Activated CD4-positive, alpha-beta T cell treated with anti-CD3 and anti-CD28 coated beads for 36 hours (primary cell): Measurements from ENCODE around the gene XRCC6. TPM values are rescaled to one million over a fixed set of nuclear protein-coding genes. Genes with fewer than 3 reads are reported as not detected.
"Not testable (repeated sequence)": the region's sequence is repeated elsewhere in the genome, so short reads cannot be mapped to it uniquely, and the experiment has no call there.

Source experiments
- ATAC-seq: fragments of 200-7000 bp; cut with Tn5 transposase; one replicate; pipeline ENCODE4 v1.10.0; 2021; ENCODE audit warnings: mild to moderate bottlenecking, moderate library complexity
- CTCF ChIA-PET: fragments of 350-600 bp; sonication (Branson Sonifier 250); formaldehyde crosslinking; loops from one replicate; lab custom pipeline; 2021; ENCODE audit warnings: antibody characterized with exemption; lab: Charles Lee
- POLR2A ChIA-PET: fragments of 350-600 bp; sonication (Branson Sonifier 250); formaldehyde crosslinking; loops from one replicate; lab custom pipeline; 2021; ENCODE audit warnings: antibody characterized with exemption, inconsistent platforms; lab: Charles Lee
- DNase-seq: peaks from one replicate; pipeline ENCODE4 v3.0.0-alpha.2; 2020
- H3K27ac Mint-ChIP-seq: one replicate; pipeline ENCODE4 v1.8.0; 2021; ENCODE audit warnings: mixed read lengths
- H3K27me3 Mint-ChIP-seq: one replicate; pipeline ENCODE4 v1.8.0; 2021; ENCODE audit warnings: mixed read lengths
- H3K36me3 Mint-ChIP-seq: one replicate; pipeline ENCODE4 v1.8.0; 2021; ENCODE audit warnings: low read depth, mixed read lengths
- H3K4me1 Mint-ChIP-seq: one replicate; pipeline ENCODE4 v1.8.0; 2021; ENCODE audit warnings: mixed read lengths
- H3K4me3 Mint-ChIP-seq: one replicate; pipeline ENCODE4 v1.8.0; 2021; ENCODE audit warnings: mild to moderate bottlenecking, moderate library complexity, mixed read lengths
- H3K9me3 Mint-ChIP-seq: one replicate; pipeline ENCODE4 v1.8.0; 2021; ENCODE audit warnings: low read depth, mixed read lengths
- intact Hi-C, 2 experiments: fragments of 100-400 bp; cut with DNase I in 1 of 2; cut with micrococcal nuclease in 1 of 2; formaldehyde crosslinking; loops; one replicate each; pipeline versions ENCODE4 v1.14.2 to v1.15.1; 2022 to 2024; cut with DNase I, micrococcal nuclease
- total RNA-seq, 2 experiments: library from RNA; stranded (reverse); gene quantifications; one replicate each; pipeline ENCODE4 v1.2.3, GENCODE V29; 2021

XRCC6 gene
- total RNA-seq, 2 experiments from 2014 or later: 427 to 469 TPM

DNA sequence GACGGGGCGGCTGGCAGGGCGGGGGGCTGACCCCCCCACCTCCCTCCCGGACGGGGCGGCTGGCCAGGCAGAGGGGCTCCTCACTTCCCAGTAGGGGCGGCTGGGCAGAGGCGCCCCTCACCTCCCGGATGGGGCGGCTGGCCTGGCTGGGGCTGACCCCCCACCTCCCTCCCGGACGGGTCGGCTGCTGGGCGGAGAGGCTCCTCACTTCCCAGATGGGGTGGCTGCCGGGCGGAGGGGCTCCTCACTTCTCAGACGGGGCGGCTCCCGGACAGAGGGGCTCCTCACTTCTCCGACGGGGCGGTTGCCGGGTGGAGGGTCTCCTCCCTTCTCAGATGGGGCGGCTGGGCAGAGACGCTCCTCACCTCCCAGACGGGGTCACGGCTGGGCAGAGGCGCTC lies 10.0 kb downstream of the XRCC6 start:
- POLR2A ChIA-PET, H3K27ac Mint-ChIP-seq, CTCF ChIA-PET, ATAC-seq, intact Hi-C loops, H3K9me3 Mint-ChIP-seq, H3K4me3 Mint-ChIP-seq, H3K27me3 Mint-ChIP-seq, DNase-seq: not testable (repeated sequence)
- Mint-ChIP-seq H3K4me1 (peaks cover 10% of the 10 kb centered on the region), H3K36me3 (peaks cover 60% of the 10 kb centered on the region)

DNA sequence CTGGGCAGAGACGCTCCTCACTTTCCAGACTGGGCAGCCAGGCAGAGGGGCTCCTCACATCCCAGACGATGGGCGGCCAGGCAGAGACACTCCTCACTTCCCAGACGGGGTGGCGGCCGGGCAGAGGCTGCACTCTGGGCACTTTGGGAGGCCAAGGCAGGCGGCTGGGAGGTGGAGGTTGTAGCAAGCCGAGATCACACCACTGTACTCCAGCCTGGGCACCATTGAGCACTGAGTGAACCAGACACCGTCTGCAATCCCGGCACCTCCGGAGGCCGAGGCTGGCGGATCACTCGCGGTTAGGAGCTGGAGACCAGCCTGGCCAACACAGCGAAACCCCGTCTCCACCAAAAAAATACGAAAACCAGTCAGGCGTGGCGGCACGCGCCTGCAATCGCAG lies 10.5 kb downstream of the XRCC6 start:
- POLR2A ChIA-PET, H3K27me3 Mint-ChIP-seq, H3K27ac Mint-ChIP-seq, intact Hi-C loops, CTCF ChIA-PET, H3K4me3 Mint-ChIP-seq, ATAC-seq, H3K9me3 Mint-ChIP-seq, DNase-seq: not testable (repeated sequence)
- H3K4me1 Mint-ChIP-seq: peaks cover 10% of the 10 kb centered on the region
- peaks cover 64% of the 10 kb centered on the region for H3K36me3 Mint-ChIP-seq

DNA sequence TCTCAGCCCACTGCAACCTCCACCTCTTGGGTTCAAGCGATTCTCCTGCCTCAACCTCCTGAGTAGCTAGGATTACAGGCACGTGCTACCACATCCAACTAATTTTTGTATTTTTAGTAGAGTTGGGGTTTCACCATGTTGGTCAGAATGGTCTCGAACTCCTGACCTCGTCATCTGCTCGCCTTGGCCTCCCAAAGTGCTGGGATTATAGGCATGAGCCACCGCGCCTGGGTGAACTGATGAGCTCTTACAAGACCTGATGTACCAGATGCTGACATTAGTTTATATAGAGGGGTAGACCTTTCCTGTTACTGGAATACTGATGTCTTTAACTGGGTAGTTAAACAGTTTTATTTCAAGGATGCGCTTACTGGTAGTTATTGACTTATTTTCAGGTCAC lies 13.5 kb downstream of the XRCC6 start:
- DNase-seq, ATAC-seq, H3K27ac Mint-ChIP-seq, intact Hi-C loops, H3K9me3 Mint-ChIP-seq, H3K27me3 Mint-ChIP-seq, CTCF ChIA-PET, H3K4me1 Mint-ChIP-seq, H3K4me3 Mint-ChIP-seq: not testable (repeated sequence)
- peaks cover 56% of the 10 kb centered on the region for H3K36me3 Mint-ChIP-seq
- POLR2A ChIA-PET: interaction anchor here (0.6 kb wide), 1 partner anchor 349 kb away, joined by 3 read pairs; no protein-coding TSS in a partner anchor

DNA sequence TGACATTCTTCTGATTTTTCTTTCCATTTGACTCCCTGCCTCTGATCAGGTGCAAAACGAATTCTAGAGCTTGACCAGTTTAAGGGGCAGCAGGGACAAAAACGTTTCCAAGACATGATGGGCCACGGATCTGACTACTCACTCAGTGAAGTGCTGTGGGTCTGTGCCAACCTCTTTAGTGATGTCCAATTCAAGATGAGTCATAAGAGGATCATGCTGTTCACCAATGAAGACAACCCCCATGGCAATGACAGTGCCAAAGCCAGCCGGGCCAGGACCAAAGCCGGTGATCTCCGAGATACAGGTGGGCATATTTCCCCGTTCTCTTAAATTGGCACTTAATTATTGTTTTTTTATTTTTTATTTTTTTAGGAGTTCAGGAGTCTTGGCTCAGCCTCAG lies 15.4 kb downstream of the XRCC6 start:
- ChIA-PET POLR2A (interaction anchor here (1.1 kb wide), 1 partner anchor 15 kb away, joined by 6 read pairs; no protein-coding TSS in a partner anchor), CTCF (interaction anchor here (0.7 to 1.8 kb wide), 2 partner anchors 10 to 96 kb away, joined by 4 to 5 read pairs; no protein-coding TSS in a partner anchor)
- Mint-ChIP-seq H3K9me3 (no peaks in the 10 kb centered on the region), H3K4me3 (no peak overlapping the region), H3K4me1 (no peaks in the 10 kb centered on the region), H3K27me3 (no peaks in the 10 kb centered on the region), H3K36me3 (peaks cover 60% of the 10 kb centered on the region), H3K27ac (no peak overlapping the region)
- intact Hi-C loops: no loop called here
- no peak for ATAC-seq
- no peak for DNase-seq

DNA sequence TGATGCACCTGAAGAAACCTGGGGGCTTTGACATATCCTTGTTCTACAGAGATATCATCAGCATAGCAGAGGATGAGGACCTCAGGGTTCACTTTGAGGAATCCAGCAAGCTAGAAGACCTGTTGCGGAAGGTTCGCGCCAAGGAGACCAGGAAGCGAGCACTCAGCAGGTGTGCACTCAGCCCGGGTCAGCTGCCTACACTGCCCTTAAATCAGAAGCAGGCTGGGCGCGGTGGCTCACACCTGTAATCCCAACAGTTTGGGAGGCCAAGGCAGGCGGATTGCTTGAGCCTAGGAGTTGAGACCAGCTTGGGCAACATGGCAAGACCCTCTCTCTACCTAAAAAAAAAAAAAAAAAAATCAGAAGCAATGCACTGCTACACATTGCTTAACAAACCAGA lies 16.5 kb downstream of the XRCC6 start:
- H3K4me1 Mint-ChIP-seq, intact Hi-C loops, H3K27me3 Mint-ChIP-seq, ATAC-seq, H3K9me3 Mint-ChIP-seq, H3K4me3 Mint-ChIP-seq, DNase-seq: not testable (repeated sequence)
- peak overlapping the region; percentile 25 for H3K27ac Mint-ChIP-seq
- ChIA-PET CTCF (interaction anchor here (0.9 to 1.6 kb wide), 2 partner anchors 14 to 29 kb away, joined by 3 to 6 read pairs; no protein-coding TSS in a partner anchor), POLR2A (interaction anchor here (0.8 kb wide), 1 partner anchor 11 kb away, joined by 11 read pairs; no protein-coding TSS in a partner anchor)
- H3K36me3 Mint-ChIP-seq: peaks cover 62% of the 10 kb centered on the region

DNA sequence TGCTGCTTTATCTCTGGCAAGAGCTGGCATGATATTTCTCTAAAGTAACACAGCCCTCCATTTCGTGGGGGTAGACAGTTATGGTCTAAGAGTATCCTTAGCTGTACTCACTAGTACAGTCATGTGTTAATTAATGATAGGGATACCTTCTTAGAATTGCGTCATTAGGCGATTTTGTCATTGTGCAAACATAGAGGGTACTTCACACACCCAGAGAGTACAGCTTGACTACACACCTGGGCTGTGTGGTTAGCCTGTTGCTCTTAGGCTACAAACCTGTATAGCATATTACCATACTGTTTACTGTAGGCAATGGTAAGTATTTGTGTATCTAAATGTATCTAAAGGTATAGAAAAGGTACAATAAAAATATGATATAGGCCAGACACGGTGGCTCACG lies 17.0 kb downstream of the XRCC6 start:
- H3K27ac Mint-ChIP-seq: no peak overlapping the region
- no peaks in the 10 kb centered on the region for H3K9me3 Mint-ChIP-seq
- POLR2A ChIA-PET: no interaction called here
- CTCF ChIA-PET: interaction anchor here (0.9 to 1.6 kb wide), 2 partner anchors 13 to 29 kb away, joined by 3 to 6 read pairs; no protein-coding TSS in a partner anchor
- no peaks in the 10 kb centered on the region for H3K27me3 Mint-ChIP-seq
- DNase-seq: no peak
- peaks cover 6% of the 10 kb centered on the region for H3K4me1 Mint-ChIP-seq
- ATAC-seq: no peak
- no peak overlapping the region for H3K4me3 Mint-ChIP-seq
- peaks cover 65% of the 10 kb centered on the region for H3K36me3 Mint-ChIP-seq
- intact Hi-C loops: no loop called here

GRCh38 chr22:41638748-41639147 lies 17.7 kb downstream of the XRCC6 start:
- H3K27me3 Mint-ChIP-seq: no peaks in the 10 kb centered on the region
- H3K4me3 Mint-ChIP-seq: no peak overlapping the region
- H3K27ac Mint-ChIP-seq: peak overlapping the region; percentile 47
- H3K9me3 Mint-ChIP-seq: no peaks in the 10 kb centered on the region
- POLR2A ChIA-PET: no interaction called here
- ATAC-seq (no peak), DNase-seq (no peak)
- peaks cover 6% of the 10 kb centered on the region for H3K4me1 Mint-ChIP-seq
- intact Hi-C loops: no loop called here
- H3K36me3 Mint-ChIP-seq: peaks cover 60% of the 10 kb centered on the region
- CTCF ChIA-PET: interaction anchor here (0.9 kb wide), 1 partner anchor 13 kb away, joined by 3 read pairs; no protein-coding TSS in a partner anchor

DNA sequence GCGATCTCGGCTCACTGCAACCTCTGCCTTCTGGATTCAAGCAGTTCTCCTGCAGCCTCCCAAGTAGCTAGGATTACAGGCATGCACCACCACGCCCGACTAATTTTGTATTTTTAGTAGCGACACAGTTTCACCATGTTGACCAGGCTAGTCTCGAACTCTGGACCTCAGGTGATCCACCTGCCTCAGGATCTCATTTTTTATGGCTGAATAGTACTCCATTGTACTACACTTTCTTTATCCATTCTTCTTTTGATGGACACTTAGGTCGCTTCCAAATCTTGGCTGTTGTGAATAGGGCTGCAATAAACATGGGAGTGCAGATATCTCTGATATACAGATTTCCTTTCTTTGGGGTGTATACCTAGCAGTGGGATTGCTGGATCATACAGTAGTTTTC lies 20.8 kb downstream of the XRCC6 start:
- Mint-ChIP-seq H3K9me3 (no peaks in the 10 kb centered on the region), H3K27me3 (no peaks in the 10 kb centered on the region), H3K4me1 (peaks cover 6% of the 10 kb centered on the region), H3K4me3 (no peak overlapping the region), H3K36me3 (peaks cover 50% of the 10 kb centered on the region), H3K27ac (no peak overlapping the region)
- CTCF ChIA-PET: no interaction called here
- POLR2A ChIA-PET: no interaction called here
- DNase-seq (no peak), ATAC-seq (no peak)
- intact Hi-C loops: no loop called here

- peaks cover 7% of the 10 kb centered on the region for H3K4me1 Mint-ChIP-seq
- peaks cover 45% of the 10 kb centered on the region for H3K36me3 Mint-ChIP-seq
- ATAC-seq (no peak), DNase-seq (no peak)
- no peaks in the 10 kb centered on the region for H3K27me3 Mint-ChIP-seq
- H3K27ac Mint-ChIP-seq: peak overlapping the region; percentile 15
- intact Hi-C loops: no loop called here
- POLR2A ChIA-PET: no interaction called here
- H3K9me3 Mint-ChIP-seq: no peaks in the 10 kb centered on the region
- CTCF ChIA-PET: no interaction called here
- H3K4me3 Mint-ChIP-seq: no peak overlapping the region
These were observed 21.4 kb downstream of the XRCC6 start for GRCh38 chr22:41642331-41643110.

DNA sequence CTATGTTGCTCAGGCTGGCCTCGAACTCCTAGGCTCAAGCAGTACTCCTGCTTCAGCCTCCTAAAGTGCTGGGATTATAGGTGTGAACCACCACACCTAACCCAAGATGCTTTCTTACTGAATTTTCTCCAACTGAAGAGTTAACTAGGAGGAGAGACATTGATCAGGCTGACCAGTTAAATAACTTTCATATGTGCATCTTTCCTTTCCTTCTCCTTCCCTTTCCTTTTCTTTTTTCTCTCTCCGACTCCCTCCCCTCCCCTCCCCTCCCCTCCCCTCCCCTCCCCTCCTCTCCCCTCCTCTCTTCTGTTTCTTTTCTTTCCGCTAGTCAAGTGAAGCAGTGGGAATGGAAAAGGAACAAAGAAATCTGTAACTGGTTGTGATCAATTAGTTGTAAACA lies 26.7 kb downstream of the XRCC6 start:
- no peak for ATAC-seq
- POLR2A ChIA-PET: no interaction called here
- peaks cover 43% of the 10 kb centered on the region for H3K36me3 Mint-ChIP-seq

GRCh38 chr22:41648432-41648831 lies 27.3 kb downstream of the XRCC6 start:
- Mint-ChIP-seq H3K4me3 (no peak overlapping the region), H3K27me3 (no peaks in the 10 kb centered on the region), H3K36me3 (peaks cover 43% of the 10 kb centered on the region), H3K27ac (peak overlapping the region; percentile 51), H3K4me1 (peaks cover 13% of the 10 kb centered on the region), H3K9me3 (no peaks in the 10 kb centered on the region)
- DNase-seq (no peak), ATAC-seq (no peak)
- intact Hi-C loops: no loop called here
- ChIA-PET CTCF (interaction anchor here (1.2 to 1.6 kb wide), 2 partner anchors 10 to 13 kb away, joined by 3 to 4 read pairs; no protein-coding TSS in a partner anchor), POLR2A (interaction anchor here (0.9 kb wide), 1 partner anchor 11 kb away, joined by 11 read pairs; no protein-coding TSS in a partner anchor)

More for the DNA sequence above, 26.7 kb downstream of the XRCC6 start:
- no peak for DNase-seq
- Mint-ChIP-seq H3K9me3 (no peaks in the 10 kb centered on the region), H3K27me3 (no peaks in the 10 kb centered on the region), H3K27ac (no peak overlapping the region), H3K4me1 (peaks cover 13% of the 10 kb centered on the region), H3K4me3 (no peak overlapping the region)
- CTCF ChIA-PET: interaction anchor here (1.2 kb wide), 1 partner anchor 12 kb away, joined by 3 read pairs; no protein-coding TSS in a partner anchor
- intact Hi-C loops: no loop called here
